ENCODE data around the gene TMEM26.
"Not testable (repeated sequence)": the region's sequence is repeated elsewhere in the genome, so short reads cannot be mapped to it uniquely, and the experiment has no call there.

Gene TMEM26

DNA sequence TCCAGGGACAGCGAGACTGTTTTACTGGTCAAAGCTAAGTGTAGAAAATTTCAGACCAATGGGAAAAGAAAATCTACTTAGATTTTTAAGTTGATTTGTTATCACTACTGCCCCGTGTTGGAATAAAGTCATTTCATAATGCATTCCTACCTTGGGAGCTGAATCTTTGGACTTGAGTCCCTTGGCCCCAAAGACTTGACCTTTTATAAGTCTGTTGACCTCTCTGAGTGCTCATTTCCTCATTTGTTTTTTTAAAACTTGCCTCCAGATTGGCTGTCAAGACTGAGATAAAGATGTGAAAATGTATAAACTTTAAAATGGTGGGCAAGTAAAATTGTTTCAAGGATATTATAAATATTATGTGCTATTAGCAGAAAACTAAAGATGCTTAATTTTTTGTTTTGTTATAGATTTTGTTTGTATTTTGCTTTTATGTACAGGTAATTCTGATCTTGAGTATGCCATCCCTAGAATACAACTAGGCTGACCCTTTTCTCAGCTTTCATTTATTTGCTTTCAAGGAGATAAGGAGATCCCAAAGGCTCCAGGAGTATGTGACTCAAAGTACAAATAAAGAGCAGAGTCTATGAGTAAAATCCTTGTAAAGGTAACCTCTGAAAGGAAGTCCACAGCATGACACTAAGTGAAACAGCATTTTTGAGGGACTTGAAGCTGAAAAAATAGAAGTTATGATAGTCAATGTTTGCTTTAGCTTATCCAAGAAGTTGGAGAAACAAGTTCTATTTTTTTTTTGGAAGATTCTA lies 54.6 kb downstream of the TMEM26 start:
- no peak for DNase-seq

DNA sequence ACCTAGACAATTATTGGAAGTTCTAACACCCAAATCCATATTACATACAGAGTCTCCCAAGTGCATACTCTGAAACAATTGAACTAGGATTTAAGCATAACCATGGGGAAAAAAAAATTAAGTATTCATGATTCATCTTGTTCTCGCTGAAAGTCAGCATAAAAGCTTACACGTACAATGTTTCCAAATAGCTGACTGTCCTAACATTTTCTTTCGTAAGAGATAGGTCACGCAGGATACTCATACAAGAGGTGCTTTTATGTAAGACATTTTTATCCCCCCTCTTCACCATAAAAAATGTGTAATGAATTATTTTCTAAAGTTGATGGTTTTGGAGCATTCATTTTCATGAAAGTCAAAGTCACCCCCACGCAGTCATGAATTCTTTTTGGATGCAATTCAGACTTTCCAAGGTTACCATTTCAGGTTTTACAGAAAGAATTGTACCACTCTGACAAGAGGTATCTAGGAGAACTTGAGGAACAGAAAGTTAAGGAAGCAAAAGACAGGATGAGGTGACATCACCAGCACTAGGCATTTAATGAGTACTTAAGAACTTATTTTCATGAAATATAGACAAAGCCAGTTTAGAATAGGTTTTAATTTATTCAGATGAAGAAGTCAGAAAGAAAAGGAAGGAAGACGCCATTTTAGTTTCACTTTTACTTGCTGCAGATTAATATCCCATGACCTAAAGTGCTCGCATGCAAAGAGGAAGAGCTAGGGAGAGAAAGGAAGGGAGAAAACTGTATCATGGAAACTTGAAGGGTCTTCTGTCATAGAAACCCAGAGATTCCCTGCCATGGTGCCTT lies 55.8 kb downstream of the TMEM26 start:
- no peak for DNase-seq

DNA sequence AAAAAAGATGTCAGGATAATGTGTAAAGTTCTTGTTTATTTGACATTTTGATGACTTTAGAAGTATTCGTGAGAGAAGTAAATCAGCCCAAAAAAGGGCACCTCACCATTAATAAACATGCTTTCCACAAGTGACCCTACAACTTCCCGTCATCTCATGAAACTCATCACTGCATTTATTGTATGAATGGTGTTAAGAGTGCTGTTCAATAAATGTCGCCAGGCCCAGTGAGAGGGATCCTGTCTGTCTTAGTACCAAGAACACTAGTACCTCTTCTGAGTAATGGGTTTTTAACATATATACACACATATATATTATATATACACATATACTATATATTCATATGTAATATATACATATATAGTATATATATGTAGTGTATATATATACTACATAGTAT lies 61.9 kb downstream of the TMEM26 start:
- DNase-seq = no peak

DNA sequence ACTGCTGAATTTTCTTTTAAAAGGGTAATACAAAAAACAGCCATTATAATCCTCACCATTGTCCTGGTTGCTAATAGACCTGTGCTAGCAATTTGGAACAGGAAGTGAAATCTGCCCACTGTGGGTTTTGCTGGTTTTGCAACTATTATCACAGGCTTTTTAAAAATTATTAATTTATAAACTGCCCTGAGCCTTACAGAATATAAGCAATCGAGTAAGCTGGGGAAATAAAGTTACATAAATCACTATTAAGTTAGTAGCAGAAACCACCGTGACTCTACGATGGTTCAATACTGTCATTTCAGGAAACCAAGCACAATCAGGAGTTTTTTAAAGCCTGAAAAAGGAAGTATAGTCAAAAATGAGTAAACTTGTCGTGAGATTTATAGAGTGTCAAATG lies 62.3 kb downstream of the TMEM26 start:
- DNase-seq = no peak

DNA sequence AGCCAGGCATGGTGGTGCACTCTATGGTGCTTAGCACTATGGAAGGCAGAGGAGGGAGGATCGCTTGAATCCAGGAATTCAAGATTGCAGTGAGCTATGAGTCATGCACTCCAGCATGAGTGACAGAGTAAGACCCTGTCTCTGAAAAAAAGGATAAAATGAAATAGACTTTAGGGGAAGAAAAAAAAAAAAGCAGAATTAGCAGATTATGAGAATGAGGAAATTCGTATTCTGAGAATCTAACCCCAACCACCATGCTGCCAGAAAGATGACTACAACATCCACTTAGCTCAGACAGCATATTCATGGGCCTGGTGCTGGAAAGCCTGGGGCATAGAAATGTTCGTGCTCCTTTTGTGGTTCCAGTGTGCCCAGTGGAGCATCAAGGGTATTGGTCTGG lies 63.3 kb downstream of the TMEM26 start:
- DNase-seq = no peak

DNA sequence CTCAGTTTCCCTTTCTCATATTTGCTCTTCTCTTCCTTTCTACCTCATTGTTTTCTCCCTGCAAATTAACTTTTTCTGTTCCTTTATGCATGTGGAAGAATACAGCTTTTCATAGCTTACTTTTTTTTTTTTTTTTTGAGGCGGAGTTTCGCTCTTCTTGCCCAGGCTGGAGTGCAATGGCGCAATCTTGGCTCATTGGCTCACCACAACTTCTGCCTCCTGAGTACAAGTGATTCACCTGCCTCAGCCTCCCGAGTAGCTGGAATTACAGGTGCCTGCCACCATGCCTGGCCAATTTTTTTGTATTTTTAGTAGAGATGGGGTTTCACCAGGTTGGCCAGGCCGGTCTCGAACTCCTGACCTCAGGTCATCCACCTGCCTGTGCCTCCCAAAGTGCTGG lies 64.2 kb downstream of the TMEM26 start:
- DNase-seq = not testable (repeated sequence)

DNA sequence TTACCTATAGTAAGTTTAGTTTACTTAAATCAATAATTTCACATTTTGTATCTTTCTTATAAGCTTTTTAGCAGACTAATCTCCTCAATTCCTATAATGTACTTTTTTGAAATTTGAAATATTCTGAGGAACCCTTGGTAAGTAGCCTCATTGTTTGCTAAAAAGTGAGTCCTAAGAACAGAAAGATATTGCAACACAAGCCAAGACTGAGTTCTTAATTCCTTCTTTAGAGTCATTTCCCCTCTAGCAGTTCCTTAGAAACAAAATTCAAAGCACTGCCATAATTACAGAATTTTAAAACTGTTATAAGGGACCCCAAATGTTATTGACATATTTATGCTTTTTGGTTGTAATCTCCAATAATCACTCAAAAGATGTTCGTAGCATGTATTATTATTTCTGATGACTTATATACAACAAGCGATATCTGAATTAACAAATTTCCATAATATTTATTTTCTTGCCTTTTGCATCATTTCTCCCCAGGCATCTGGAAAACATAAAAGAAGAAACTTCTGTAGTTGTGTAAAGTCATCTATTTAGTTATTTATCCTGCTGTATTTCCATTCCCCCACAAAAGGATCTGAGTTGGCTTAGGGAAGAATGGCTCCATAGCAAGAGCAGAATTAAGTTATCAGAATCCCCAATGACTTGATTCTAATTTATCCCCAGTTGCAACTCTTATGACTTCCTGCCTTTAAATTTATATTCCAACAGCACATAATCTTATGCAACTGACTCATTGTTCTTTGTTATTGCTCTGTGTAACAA lies 67.8 kb downstream of the TMEM26 start:
- DNase-seq = no peak

DNA sequence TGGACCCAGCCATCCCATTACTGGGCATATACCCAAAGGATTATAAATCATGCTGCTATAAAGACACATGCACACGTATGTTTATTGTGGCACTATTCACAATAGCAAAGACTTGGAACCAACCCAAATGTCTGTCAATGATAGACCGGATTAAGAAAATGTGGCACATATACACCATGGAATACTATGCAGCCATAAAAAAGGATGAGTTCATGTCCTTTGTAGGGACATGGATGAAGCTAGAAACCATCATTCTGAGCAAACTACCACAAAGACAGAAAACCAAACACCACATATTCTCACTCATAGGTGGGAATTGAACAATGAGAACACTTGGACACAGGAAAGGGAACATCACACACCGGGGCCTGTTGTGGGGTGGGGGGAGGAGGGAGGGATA lies 72.0 kb downstream of the TMEM26 start:
- not testable (repeated sequence) for DNase-seq

DNA sequence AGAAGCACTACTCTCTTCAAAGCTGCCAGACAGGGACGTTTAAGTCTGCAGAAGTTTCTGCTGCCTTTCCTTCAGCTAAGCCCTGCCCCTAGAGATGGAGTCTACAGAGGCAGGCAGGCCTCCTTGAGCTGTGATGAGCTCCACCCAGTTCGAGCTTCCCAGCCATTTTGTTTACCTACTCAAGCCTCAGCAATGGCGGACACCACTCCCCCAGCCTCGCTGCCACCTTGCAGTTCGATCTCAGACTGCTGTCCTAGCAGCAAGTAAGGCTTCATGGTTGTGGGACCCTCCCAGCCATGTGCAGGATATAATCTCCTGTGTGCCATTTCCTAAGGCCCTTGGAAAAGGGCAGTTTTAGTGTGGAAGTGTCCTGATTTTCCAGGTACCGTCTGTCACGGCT lies 74.3 kb downstream of the TMEM26 start:
- no peak for DNase-seq

DNA sequence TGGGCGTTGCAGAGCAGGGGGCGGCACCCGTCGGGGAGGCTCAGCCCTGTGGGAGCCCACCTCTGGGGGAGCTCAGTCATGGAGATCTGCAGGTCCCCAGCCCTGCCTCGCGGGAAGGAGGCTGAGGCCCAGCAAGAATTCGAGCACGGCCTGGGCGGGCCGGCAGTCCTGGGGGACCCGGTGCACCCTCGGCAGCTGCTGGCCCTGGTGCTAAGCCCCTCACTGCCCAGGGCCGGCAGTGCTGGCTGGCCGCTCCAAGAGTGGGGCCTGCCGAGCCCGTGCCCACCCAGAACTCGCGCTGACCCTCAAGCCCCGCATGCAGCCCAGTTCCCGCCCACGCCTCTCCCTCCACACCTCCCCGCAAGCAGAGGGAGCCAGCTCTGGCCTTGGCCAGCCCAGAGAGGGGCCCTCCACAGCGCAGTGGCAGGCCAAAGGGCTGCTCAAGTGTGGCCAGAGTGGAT lies 76.2 kb downstream of the TMEM26 start:
- DNase-seq = no peak

DNA sequence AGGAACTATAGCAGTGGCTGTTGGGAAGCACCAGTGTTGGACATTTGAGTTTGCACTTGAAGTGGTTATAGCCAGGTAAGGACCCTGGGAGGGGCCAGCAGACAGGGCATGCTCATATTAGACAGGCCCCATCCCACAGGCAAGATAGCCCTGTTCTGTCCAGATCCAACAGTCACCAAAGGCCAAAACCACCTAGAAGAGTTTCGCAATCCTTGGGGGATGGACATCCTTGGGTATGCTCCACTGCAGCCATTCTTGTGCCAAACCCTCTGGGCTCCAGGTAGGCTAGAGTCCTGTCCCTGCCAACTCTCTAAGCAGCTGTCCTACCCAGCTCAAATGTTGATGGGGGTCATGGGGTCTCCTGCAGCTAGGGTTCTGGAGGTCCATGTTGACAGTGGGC lies 76.8 kb downstream of the TMEM26 start:
- DNase-seq = no peak

DNA sequence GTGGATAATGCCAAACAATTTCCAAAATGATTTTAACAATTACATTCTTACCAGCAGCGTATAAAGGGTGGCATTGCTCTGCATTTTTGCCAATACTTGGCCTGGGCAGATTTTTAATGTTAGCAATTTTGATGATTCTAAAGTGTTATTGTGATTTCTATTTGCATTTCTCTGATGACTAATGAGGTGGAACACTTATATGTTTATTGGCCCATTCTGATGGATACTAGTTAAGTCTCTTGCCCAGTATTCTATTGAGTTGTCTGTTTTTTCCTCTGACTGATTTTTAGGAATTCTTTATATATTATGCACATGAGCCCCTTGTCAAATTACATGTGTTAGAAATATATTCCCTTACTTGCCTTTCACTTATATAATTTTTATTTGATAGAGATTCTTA lies 86.8 kb downstream of the TMEM26 start:
- DNase-seq = no peak

DNA sequence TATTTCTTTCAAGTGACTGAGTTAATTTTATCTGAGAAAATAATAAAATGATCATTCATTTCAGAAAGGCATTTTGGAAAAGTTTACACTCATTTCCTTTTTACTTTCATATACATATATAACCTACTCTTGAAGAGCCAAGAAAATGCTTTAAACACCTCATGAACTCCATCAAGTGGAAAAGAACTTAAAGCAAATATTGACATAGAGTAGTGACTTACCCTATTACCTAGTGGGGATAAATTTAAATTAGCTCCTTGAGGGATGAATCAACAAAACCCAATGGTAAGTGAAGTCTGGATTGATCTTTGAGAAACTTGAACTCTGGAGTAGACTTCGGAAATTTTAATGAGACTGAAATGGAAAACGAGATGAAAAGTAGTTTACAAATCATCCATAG lies 88.6 kb downstream of the TMEM26 start:
- DNase-seq = no peak

DNA sequence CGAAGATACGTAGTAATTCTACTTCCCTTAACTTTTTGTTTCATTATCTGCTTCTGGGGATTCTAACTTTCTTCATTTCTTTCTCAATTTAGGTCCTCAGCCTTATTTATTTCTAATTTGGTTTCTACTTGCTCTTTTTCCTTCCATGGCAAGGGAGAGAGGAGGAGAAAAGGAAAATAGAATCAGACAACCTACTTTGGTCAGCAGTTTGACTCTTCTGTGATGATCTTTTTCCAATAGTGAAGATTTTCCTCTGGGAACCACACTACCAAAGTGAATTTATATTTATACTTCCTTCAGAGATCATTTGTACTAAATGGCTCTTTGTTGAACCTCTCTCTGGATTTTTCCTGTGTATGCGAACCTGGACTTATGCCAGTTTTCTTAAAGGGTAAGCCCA lies 90.2 kb downstream of the TMEM26 start:
- DNase-seq = no peak

DNA sequence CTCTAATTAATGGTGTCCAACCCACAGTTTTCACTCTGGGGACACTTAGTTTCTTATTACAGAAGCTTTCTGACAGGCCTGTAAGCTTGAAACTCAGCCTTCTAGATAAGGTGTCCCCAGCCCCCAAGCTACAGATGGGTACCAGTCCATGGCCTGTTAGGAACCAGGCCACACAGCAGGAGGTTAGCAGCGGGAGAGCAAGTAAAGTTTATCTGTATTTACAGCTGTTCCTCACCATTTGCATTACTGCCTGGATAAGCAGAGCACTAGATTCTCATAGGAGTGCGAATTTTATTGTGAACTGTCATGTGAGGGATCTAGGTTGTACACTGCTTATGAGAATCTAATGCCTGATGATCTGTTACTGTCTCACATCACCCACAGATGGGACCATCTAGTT lies 93.7 kb downstream of the TMEM26 start:
- DNase-seq = no peak

DNA sequence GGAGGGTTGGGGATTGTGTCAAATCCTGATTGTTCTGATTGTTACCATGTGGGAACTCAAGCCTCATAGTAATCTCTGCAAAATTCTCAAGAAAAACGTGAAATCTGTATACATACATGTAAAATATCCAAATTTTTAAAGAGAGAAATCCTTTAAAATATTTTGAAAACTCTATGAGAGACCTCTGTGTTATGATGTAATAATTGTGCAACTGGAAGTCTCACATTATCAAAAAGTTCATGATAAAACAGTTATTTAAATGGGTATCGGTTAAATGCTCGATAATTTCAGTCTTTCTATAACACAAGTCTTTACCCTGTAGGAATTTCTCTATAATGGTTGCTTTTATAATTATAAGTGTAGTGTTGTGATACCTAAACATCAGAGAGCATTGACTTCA lies 95.5 kb downstream of the TMEM26 start:
- DNase-seq = no peak

Measured in activated CD4-positive, alpha-beta T cell treated with anti-CD3 and anti-CD28 coated beads for 4 hours (primary cell).